GM12878 (cell line): ENCODE measurements around the gene PAPSS2. TPM values are rescaled to one million over a fixed set of nuclear protein-coding genes. Genes with fewer than 3 reads are reported as not detected.

Experiments used
- ATAC-seq: fragments of 200-7000 bp; cut with Tn5 transposase; 3 replicates; pipeline ENCODE4 v1.9.1; 2020; ENCODE audit warnings: mild to moderate bottlenecking, moderate library complexity
- BruUV-seq: library from RNA; stranded (reverse); fragments of 400-500 nt; replicated peaks from 2 replicates; lab custom pipeline; 2021; lab: Mats Ljungman, UMichigan
- CTCF ChIA-PET: fragments of 300-600 bp; sonication (Branson Sonifier 250); formaldehyde crosslinking; extraction: SDS; loops from one replicate; lab custom pipeline; 2021; ENCODE audit warnings: inconsistent platforms; lab: Yijun Ruan, JAX
- POLR2A ChIA-PET: fragments of 350-600 bp; formaldehyde crosslinking; extraction: SDS; loops from one replicate; lab custom pipeline; 2021; ENCODE audit warnings: inconsistent platforms; lab: Charles Lee
- RAD21 ChIA-PET: fragments of 300-600 bp; sonication (Branson Sonifier 250); formaldehyde crosslinking; loops from one replicate; lab custom pipeline; 2023; ENCODE audit warnings: antibody characterized with exemption; ENCODE audit not compliant: unreplicated experiment; lab: Charles Lee
- SMC1A ChIA-PET: fragments of 300-600 bp; sonication (Branson Sonifier 250); formaldehyde crosslinking; loops from one replicate; lab custom pipeline; 2023; ENCODE audit not compliant: unreplicated experiment, uncharacterized antibody; lab: Charles Lee
- DNase-seq: peaks from one replicate; pipeline ENCODE4 v3.0.0-alpha.2; 2011; ENCODE audit warnings: low read depth, low spot score
- FAIRE-seq: peaks from 3 replicates; lab custom pipeline; 2011; peaks lifted over from hg19 to GRCh38; lab: Jason Lieb, UNC
- H2AFZ ChIP-seq: 2 replicates; pipeline ENCODE4 v1.6.0; 2011; ENCODE audit warnings: low read depth, low read length, control low read depth; ENCODE audit not compliant: control insufficient read depth
- H3K27ac ChIP-seq: 2 replicates; pipeline ENCODE4 v1.5.1; 2011; ENCODE audit warnings: control low read depth; ENCODE audit not compliant: control insufficient read depth, insufficient read depth
- H3K27me3 ChIP-seq, 2 experiments: replicated peaks in 1 of 2; 2 replicates each; pipeline versions ENCODE4 v1.6.0 to v1.6.1; 2011; ENCODE audit warnings: low read length in 1 of 2; ENCODE audit not compliant: control insufficient read depth in 2 of 2, insufficient read depth in 2 of 2
- H3K36me3 ChIP-seq, 2 experiments: 2 replicates each; pipeline ENCODE4 v1.5.1; 2011; ENCODE audit warnings: low read length in 1 of 2; ENCODE audit not compliant: control insufficient read depth in 2 of 2, insufficient read depth in 2 of 2
- H3K4me1 ChIP-seq: 2 replicates; pipeline ENCODE4 v1.6.1; 2011; ENCODE audit warnings: mild to moderate bottlenecking, low read length, moderate library complexity, mixed read lengths; ENCODE audit not compliant: control insufficient read depth, insufficient read depth
- H3K4me2 ChIP-seq: 2 replicates; pipeline ENCODE4 v1.6.0; 2011; ENCODE audit warnings: control low read depth; ENCODE audit not compliant: control insufficient read depth, insufficient read depth
- H3K4me3 ChIP-seq: fragments of 200-600 bp; sonication (generic); 2 replicates; pipeline ENCODE4 v1.5.1; 2016
- H3K79me2 ChIP-seq: 2 replicates; pipeline ENCODE4 v1.6.0; 2011; ENCODE audit warnings: low read length; ENCODE audit not compliant: control insufficient read depth, insufficient read depth
- H3K9ac ChIP-seq: 2 replicates; pipeline ENCODE4 v1.8.0; 2011; ENCODE audit warnings: low read length, control low read depth, mixed read lengths; ENCODE audit not compliant: control insufficient read depth, insufficient read depth
- H3K9me3 ChIP-seq: replicated peaks from 3 replicates; pipeline ENCODE4 v1.5.1; 2011; ENCODE audit warnings: mild to moderate bottlenecking, low read length; ENCODE audit not compliant: control insufficient read depth, insufficient read depth
- H4K20me1 ChIP-seq: 2 replicates; pipeline ENCODE4 v1.6.0; 2011; ENCODE audit not compliant: control insufficient read depth, insufficient read depth
- CREB1 ChIP-seq: IDR thresholded peaks from 2 replicates; pipeline ENCODE4 v1.6.1; 2012; ENCODE audit warnings: low read depth, mild to moderate bottlenecking, inconsistent platforms
- HCFC1 ChIP-seq: fragments of 150-350 bp; IDR thresholded peaks from 2 replicates; pipeline ENCODE4 v1.6.1; 2014; ENCODE audit warnings: low read length
- IRF4 ChIP-seq: IDR thresholded peaks from 2 replicates; pipeline ENCODE4 v1.6.1; 2011; ENCODE audit warnings: low read depth, low read length
- NR2C2 ChIP-seq: IDR thresholded peaks from 2 replicates; pipeline ENCODE4 v1.6.1; 2011; ENCODE audit warnings: borderline replicate concordance, low read depth; ENCODE audit not compliant: control insufficient read depth, insufficient read length
- POU2F2 ChIP-seq: IDR thresholded peaks from 3 replicates; pipeline ENCODE4 v1.6.1; 2011; ENCODE audit warnings: low read depth, mild to moderate bottlenecking, low read length, borderline replicate concordance
- RAD21 ChIP-seq: IDR thresholded peaks from 2 replicates; pipeline ENCODE4 v1.6.1; 2011; ENCODE audit warnings: mild to moderate bottlenecking, low read depth, low read length, moderate library complexity; ENCODE audit not compliant: insufficient read depth
- SMAD1 ChIP-seq: fragments of 450-650 bp; IDR thresholded peaks from 2 replicates; pipeline ENCODE4 v1.6.1; 2018; ENCODE audit warnings: mild to moderate bottlenecking, low read depth; ENCODE audit not compliant: partially characterized antibody
- SREBF1 ChIP-seq: IDR thresholded peaks from 2 replicates; pipeline ENCODE4 v1.6.1; 2012; ENCODE audit warnings: mild to moderate bottlenecking, low read length
- YBX1 ChIP-seq: fragments of 450-650 bp; IDR thresholded peaks from 2 replicates; pipeline ENCODE4 v1.6.1; 2016; ENCODE audit warnings: antibody characterized with exemption
- ZNF622 ChIP-seq: fragments of 450-650 bp; IDR thresholded peaks from 2 replicates; pipeline ENCODE4 v1.6.1; 2017; ENCODE audit warnings: mild to moderate bottlenecking, inconsistent platforms
- WGBS: methylation state at CpG from one replicate; pipeline ENCODE4 v1.1.6; 2016; ENCODE audit warnings: low lambda C conversion rate; ENCODE audit not compliant: insufficient replicate concordance, insufficient coverage; ENCODE audit errors: missing lambda C conversion rate; 5-methylcytosine and 5-hydroxymethylcytosine counted together
- in situ Hi-C: fragments of 300-500 bp; cut with MboI; formaldehyde crosslinking; loops from 9 replicates; pipeline ENCODE4 v1.14.3; 2018; ENCODE audit warnings: mixed read lengths
- intact Hi-C: fragments of 100-400 bp; cut with micrococcal nuclease; formaldehyde crosslinking; loops from one replicate; pipeline ENCODE4 v1.14.2; 2022; ENCODE audit not compliant: unreplicated experiment
- polyA plus RNA-seq, 11 experiments: library from polyadenylated mRNA; depleted of rRNA in 4 of 11; unstranded in 6 of 11; stranded (reverse) in 5 of 11; fragments of >200 nt; fragmentation: Nextera tagmentation in 4 of 11; fragmentation: Illumina TruSeq in 1 of 11; extraction: Ambion mirVana in 4 of 11; extraction: Trizol in 1 of 11; gene quantifications; 1 replicate in 1 of 11; 2 replicates in 10 of 11; pipeline versions ENCODE4 v1.2.1 to v1.2.3, GENCODE V29; 2011 to 2016; ENCODE audit warnings: inconsistent platforms in 2 of 11, missing spikeins in 2 of 11, low read depth in 1 of 11
- total RNA-seq, 4 experiments: library from RNA; depleted of rRNA in 3 of 4; stranded (reverse); fragments of >200 nt in 3 of 4; fragmentation: Illumina TruSeq in 1 of 4; extraction: Trizol in 1 of 4; gene quantifications; 2 replicates each; pipeline versions ENCODE4 v1.2.1 to v1.2.3, GENCODE V29; 2013 to 2021

Gene PAPSS2
- total and polyA plus RNA-seq, 10 of the 15 experiments (the other 5 are each of a cell fraction or from before 2014, with no cell fraction given), result 0.15 to 2.1 (median 0.37) TPM

DNA sequence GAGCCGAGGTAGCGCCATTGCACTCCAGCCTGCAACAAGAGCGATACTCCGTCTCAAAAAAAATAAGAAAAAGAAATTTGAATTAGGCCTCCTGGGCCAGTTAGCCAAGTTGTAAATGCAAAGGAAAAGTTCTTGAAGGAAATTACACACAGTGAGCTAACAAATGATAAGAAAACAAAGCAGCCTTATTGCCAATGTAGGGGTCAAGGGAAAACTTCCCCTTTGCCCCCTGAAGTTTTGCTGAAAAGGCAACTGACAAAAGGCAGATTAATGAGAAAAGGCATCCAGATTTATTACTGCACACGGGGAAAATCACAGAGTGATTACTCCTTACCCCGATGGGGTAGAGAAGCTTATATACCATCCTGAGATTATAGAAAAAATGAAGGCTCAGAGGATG, 70.3 kb downstream of the PAPSS2 start:
- BruUV-seq, result no TSS peak
- Histone ChIP-seq H3K9ac (no peak overlapping the region), H3K4me2 (no peak overlapping the region), H2AFZ (no peak overlapping the region), H3K9me3 (no peaks in the 10 kb centered on the region), H3K4me1 (no peaks in the 10 kb centered on the region), H3K4me3 (no peak overlapping the region), H4K20me1 (no peaks in the 10 kb centered on the region), H3K36me3 (no peaks in the 10 kb centered on the region), H3K27ac (no peak overlapping the region), H3K79me2 (no peaks in the 10 kb centered on the region), H3K27me3 (peaks cover 0 to 3% of the 10 kb centered on the region in 2 experiments; a peak in 1 of 4 replicates)
- ATAC-seq, result no peak
- in situ Hi-C loops (loop anchor here (5.0 to 25.0 kb wide), 2 partner anchors 73 to 193 kb away; partner anchors contain the start of gene PAPSS2), intact Hi-C loops (no loop called here)
- no peak for FAIRE-seq
- WGBS, result 82% methylated on average over 6 of the region's 6 CpGs
- SMC1A ChIA-PET, result interaction anchor here (0.8 kb wide), 1 partner anchor 128 kb away, joined by 3 read pairs; no protein-coding TSS in a partner anchor
- POLR2A ChIA-PET, result no interaction called here
- RAD21 ChIA-PET, result no interaction called here
- DNase-seq, result no peak
- TF ChIP-seq SREBF1, result no peak
- no peak for TF ChIP-seq YBX1
- no peak for TF ChIP-seq CREB1
- no peak for TF ChIP-seq RAD21
- TF ChIP-seq IRF4, result no peak
- no peak for TF ChIP-seq ZNF622
- no peak for TF ChIP-seq HCFC1
- TF ChIP-seq NR2C2, result no peak
- no peak for TF ChIP-seq SMAD1
- TF ChIP-seq POU2F2, result no peak
- CTCF ChIA-PET, result interaction anchor here (1.1 kb wide), 1 partner anchor 8 kb away, joined by 4 read pairs; no protein-coding TSS in a partner anchor
